GM12874 (cell line): ENCODE measurements around the gene NUDT22.

ENCODE experiments used
- CTCF ChIP-seq: IDR thresholded peaks from 2 replicates; pipeline ENCODE4 v1.5.1; 2011; ENCODE audit warnings: low read depth, mild to moderate bottlenecking, control low read depth, low read length, moderate library complexity; ENCODE audit not compliant: insufficient read depth

NUDT22 gene

GRCh38 chr11:64263947-64264317 lies 37.9 kb downstream of the NUDT22 start:
- TF ChIP-seq CTCF = no peak

GRCh38 chr11:64264371-64264852 lies 38.3 kb downstream of the NUDT22 start:
- no peak for TF ChIP-seq CTCF

DNA sequence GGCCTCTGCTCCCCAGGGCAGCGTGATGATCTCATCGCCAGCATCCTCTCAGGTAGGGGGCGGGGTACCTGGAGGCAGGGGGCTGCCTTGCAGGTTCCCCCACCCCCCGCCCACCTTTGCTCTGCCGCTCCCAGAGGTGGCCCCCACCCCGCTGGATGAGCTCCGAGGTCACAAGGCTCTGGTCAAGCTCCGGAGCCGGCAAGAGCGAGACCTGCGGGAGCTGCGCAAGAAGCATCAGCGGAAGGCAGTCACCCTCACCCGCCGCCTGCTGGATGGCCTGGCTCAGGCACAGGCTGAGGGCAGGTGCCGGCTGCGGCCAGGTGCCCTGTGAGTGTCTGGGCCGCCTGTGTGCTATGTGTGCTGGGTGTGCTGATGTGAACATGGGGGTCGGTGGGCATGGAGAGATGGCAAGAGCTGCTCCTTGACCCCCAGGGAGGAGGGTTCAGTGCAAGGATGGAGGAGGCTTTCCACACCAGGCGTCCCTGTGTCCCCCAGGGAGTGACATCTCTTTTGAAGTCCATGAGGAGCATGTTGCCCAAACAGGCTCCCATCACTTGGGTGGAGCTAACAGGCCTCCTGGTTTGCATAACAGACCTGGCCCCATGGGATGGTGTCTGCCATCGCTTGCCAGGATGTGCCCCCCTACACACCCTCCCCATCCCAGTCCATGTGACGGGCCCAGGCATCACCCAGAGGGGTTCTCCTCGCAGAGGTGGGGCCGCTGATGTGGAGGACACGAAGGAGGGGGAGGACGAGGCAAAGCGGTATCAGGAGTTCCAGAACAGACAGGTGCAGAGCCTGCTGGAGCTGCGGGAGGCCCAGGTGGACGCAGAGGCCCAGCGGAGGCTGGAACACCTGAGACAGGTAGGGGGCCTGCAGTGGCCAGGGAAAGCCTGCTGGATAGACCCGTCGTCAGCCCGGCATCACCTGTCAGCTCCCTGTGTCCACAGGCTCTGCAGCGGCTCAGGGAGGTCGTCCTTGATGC lies 39.4 kb downstream of the NUDT22 start:
- TF ChIP-seq CTCF = no peak

DNA sequence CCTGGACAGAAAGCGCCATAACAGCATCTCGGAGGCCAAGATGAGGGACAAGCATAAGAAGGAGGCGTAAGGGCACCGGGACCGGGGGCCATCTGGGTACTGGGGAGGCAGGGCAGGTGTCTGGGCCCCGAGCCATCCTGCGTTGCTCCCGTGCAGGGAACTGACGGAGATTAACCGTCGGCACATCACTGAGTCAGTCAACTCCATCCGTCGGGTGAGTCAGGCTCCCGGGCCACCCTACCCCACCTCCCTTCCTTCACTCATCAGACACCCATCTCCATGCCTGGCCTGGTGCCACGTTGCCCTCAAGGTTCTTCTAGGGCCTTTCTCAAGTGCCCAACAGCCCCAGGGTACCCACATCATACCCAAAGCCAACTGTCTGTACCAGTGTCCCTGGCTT lies 40.3 kb downstream of the NUDT22 start:
- no peak for TF ChIP-seq CTCF

DNA sequence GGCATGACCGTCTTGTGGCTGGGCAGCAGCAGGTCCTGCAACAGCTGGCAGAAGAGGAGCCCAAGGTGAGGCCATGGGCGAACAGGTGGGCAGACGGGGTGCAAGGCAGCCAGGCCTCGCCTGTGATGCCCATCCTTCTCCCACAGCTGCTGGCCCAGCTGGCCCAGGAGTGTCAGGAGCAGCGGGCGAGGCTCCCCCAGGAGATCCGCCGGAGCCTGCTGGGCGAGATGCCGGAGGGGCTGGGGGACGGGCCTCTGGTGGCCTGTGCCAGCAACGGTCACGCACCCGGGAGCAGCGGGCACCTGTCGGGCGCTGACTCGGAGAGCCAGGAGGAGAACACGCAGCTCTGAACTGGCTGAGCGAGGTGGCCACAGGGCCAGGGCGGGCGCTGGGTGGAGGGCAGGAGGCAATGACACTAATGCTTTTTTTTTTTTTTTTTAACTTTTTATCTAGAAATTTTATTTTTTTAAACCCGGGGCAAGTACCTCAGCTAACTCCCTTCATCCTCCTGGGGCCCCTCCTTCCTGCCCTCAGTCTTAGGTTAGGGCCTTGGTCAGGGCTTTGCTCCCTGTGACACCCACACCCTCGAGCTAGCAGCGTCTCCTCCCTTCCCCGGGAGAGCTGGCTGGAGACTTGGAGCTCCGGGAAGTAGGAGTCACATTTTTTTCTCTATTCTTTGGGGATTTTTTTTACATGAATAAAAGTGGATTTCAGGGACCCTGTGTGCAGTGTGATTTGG lies 41.3 kb downstream of the NUDT22 start:
- no peak for TF ChIP-seq CTCF

DNA sequence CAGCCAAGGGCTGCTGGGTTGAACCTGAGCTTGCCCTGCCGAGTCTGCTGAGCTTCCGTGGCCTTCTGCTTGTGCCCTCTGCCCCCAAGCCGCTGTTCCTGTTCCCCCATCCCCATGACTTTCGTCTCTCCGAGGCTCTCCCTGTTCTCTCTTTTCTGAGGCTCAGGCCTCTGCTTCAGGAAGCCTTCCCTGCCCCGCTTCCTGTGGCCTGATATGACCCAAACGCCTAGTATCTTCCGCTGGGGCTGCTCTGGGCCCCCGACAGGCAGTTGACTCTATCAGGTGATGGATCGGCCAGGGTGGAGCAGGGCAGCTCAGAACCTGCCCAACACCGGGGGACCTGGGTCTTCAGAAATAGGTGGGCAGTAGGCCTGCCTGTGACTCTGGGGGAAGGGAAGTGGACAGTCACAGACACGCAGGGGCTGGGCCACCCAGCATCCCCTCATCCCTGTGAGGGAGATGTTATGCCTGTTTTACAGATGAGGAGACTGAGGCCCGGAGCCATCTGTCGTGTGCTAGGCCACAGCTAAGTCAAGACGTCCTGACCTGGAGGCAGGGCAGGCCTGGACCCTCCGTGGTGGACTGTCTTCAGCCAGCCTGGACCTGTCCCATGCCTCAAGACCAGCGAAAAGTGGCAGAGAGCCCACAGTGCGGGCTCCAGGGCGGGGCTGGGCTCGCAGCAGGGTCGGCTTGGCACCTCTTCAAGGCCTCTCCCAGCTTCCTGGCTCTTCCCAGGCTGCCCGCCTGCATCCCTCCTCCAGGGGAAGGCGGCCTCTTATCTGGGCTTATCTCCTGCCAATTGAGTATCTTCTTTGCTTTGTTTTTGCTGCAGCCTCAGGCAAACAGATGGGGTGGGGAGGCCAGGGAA lies 42.2 kb downstream of the NUDT22 start:
- no peak for TF ChIP-seq CTCF
